ENCODE data around the gene DOCK3. TPM values are rescaled to one million over a fixed set of nuclear protein-coding genes. Genes with fewer than 3 reads are reported as not detected.

The DOCK3 gene
- total RNA-seq, 1 experiment from 2014 or later = 0.14 TPM

DNA sequence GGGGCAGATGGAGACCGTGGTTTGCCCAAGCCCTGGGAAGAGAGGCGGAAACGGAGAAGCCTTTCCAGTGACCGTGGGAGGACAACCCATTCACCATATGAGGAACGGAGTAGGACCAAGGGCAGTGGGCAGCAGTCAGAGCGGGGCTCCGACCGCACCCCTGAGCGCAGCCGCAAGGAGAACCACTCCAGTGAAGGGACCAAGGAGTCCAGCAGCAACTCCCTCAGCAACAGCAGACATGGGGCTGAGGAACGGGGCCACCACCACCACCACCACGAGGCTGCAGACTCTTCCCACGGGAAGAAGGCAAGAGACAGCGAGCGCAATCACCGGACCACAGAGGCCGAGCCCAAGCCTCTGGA, 718.4 kb downstream of the DOCK3 start:
- Mint-ChIP-seq H3K4me3 (ENCODE audit: unreplicated experiment) (peak overlapping the region; percentile 71), H3K27ac (ENCODE audit: low read depth, unreplicated experiment) (no peak overlapping the region), H3K4me1 (ENCODE audit: insufficient read depth, unreplicated experiment) (peaks cover 18% of the 10 kb centered on the region), H3K36me3 (ENCODE audit: insufficient read depth, unreplicated experiment) (peaks cover 67% of the 10 kb centered on the region), H3K27me3 (ENCODE audit: insufficient read depth, unreplicated experiment) (no peaks in the 10 kb centered on the region), H3K9me3 (ENCODE audit: unreplicated experiment) (no peaks in the 10 kb centered on the region)
- ChIA-PET POLR2A (interaction anchor here (0.8 to 1.6 kb wide), 3 partner anchors 35 to 824 kb away, joined by 3 read pairs; partner anchors contain the start of genes HEMK1 and RAD54L2), CTCF (interaction anchor here (0.6 to 2.7 kb wide), 6 partner anchors 10 to 777 kb away, joined by 3 to 9 read pairs (median 4); partner anchors contain the start of gene RRP9)
- TSS peak; percentile 22 for BruUV-seq (replicated peaks)
- intact Hi-C loops (cut with micrococcal nuclease) = loop anchor here (5.0 kb wide), 1 partner anchor 409 kb away; no protein-coding TSS in a partner anchor
- no peak for DNase-seq (ENCODE audit: unreplicated experiment)
- TF ChIP-seq, protein P1, sequence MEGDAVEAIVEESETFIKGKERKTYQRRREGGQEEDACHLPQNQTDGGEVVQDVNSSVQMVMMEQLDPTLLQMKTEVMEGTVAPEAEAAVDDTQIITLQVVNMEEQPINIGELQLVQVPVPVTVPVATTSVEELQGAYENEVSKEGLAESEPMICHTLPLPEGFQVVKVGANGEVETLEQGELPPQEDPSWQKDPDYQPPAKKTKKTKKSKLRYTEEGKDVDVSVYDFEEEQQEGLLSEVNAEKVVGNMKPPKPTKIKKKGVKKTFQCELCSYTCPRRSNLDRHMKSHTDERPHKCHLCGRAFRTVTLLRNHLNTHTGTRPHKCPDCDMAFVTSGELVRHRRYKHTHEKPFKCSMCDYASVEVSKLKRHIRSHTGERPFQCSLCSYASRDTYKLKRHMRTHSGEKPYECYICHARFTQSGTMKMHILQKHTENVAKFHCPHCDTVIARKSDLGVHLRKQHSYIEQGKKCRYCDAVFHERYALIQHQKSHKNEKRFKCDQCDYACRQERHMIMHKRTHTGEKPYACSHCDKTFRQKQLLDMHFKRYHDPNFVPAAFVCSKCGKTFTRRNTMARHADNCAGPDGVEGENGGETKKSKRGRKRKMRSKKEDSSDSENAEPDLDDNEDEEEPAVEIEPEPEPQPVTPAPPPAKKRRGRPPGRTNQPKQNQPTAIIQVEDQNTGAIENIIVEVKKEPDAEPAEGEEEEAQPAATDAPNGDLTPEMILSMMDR (IDR thresholded peaks at IDR 0.05; ENCODE audit: unreplicated experiment) = no peak

DNA sequence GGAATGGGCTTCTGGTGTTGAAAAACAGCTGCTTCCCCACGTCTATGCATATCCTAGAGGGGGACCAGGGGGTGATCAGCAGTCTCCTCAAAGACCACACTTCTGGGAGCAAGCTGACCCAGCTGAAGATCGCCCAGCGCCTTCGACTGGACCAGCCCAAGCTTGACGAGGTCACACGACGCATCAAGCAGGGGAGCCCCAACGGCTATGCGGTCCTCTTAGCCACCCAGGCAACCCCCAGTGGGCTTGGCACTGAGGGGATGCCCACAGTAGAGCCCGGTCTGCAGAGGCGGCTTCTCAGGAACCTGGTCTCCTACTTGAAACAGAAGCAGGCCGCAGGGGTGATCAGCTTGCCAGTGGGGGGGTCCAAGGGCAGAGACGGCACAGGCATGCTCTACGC, 718.8 kb downstream of the DOCK3 start:
- Mint-ChIP-seq H3K9me3 (ENCODE audit: unreplicated experiment) (no peaks in the 10 kb centered on the region), H3K36me3 (ENCODE audit: insufficient read depth, unreplicated experiment) (peaks cover 68% of the 10 kb centered on the region), H3K27ac (ENCODE audit: low read depth, unreplicated experiment) (no peak overlapping the region), H3K4me1 (ENCODE audit: insufficient read depth, unreplicated experiment) (peaks cover 18% of the 10 kb centered on the region), H3K4me3 (ENCODE audit: unreplicated experiment) (peak overlapping the region; percentile 71), H3K27me3 (ENCODE audit: insufficient read depth, unreplicated experiment) (no peaks in the 10 kb centered on the region)
- BruUV-seq (replicated peaks) = no TSS peak
- no peak for DNase-seq (ENCODE audit: unreplicated experiment)
- POLR2A ChIA-PET = interaction anchor here (0.6 kb wide), 1 partner anchor 1321 kb away, joined by 3 read pairs; no protein-coding TSS in a partner anchor
- intact Hi-C loops (cut with micrococcal nuclease) = loop anchor here (5.0 kb wide), 1 partner anchor 409 kb away; no protein-coding TSS in a partner anchor
- TF ChIP-seq, protein P1 (IDR thresholded peaks at IDR 0.05; ENCODE audit: unreplicated experiment) = no peak
- CTCF ChIA-PET = interaction anchor here (0.8 to 2.7 kb wide), 4 partner anchors 10 to 777 kb away, joined by 3 to 9 read pairs (median 6); no protein-coding TSS in a partner anchor

DNA sequence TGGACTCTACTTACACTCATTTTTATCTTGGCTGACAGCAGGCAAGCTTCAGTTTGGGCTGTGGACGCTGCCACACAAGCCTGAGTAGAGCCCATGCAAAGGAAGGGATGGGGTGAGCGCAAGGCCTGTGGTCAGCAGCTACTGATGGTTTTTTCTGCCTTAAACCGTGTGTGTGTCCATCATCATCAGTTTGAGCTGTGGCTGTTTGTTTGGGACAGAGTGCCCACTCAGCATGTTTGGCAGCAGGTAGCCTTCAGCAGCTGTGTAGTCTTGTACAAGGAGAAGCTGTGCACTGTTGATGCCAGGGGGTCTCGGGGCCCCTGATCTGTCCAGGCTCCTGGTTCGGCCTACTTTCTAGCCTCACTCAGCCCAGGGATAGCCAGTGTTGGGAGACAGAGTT, 719.8 kb downstream of the DOCK3 start:
- Mint-ChIP-seq H3K4me1 (ENCODE audit: insufficient read depth, unreplicated experiment) (peaks cover 12% of the 10 kb centered on the region), H3K4me3 (ENCODE audit: unreplicated experiment) (no peak overlapping the region), H3K9me3 (ENCODE audit: unreplicated experiment) (no peaks in the 10 kb centered on the region), H3K27me3 (ENCODE audit: insufficient read depth, unreplicated experiment) (no peaks in the 10 kb centered on the region), H3K27ac (ENCODE audit: low read depth, unreplicated experiment) (peak overlapping the region; percentile 75), H3K36me3 (ENCODE audit: insufficient read depth, unreplicated experiment) (peaks cover 60% of the 10 kb centered on the region)
- POLR2A ChIA-PET = no interaction called here
- TF ChIP-seq, protein P1 (IDR thresholded peaks at IDR 0.05; ENCODE audit: unreplicated experiment) = no peak
- no peak for DNase-seq (ENCODE audit: unreplicated experiment)
- CTCF ChIA-PET = no interaction called here
- intact Hi-C loops (cut with micrococcal nuclease) = loop anchor here (5.0 kb wide), 1 partner anchor 408 kb away; no protein-coding TSS in a partner anchor
- BruUV-seq (replicated peaks) = no TSS peak

DNA sequence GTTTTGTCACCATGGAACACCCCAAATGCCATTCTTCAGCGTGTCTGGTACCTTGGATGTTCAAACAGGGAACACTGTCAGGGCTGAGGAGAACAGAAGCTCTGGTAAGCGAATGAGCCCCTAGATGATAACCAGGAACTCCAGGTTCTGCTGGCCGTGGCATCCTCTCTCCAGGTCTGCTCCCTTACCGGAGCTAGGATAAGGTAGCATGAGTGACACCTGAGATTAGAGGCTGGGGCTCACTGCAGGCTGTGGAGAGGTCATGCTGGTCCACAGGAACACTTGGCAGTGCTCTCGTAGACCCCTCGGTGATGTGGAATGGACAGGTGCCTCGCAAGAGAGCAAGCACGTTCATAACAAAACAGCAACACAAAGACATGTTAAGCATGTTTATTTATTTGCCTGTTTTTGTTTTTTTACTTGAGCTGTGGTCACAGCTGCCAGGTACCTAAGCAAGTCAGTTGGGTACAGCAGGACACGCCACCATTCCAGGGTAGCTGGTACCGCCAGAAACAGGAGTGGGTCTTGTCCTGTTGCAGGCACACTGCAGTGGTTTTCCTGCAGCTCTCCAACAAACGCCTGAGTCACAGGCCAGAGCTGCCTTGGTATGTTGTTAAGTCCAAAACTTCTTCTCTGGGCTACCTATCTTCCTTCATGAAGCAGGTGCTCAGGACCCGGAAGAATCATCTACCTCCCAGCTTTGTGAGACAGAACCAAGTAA, 720.9 kb downstream of the DOCK3 start:
- peaks cover 12% of the 10 kb centered on the region for H3K4me1 Mint-ChIP-seq (ENCODE audit: insufficient read depth, unreplicated experiment)
- H3K27ac Mint-ChIP-seq (ENCODE audit: low read depth, unreplicated experiment) = no peak overlapping the region
- H3K4me3 Mint-ChIP-seq (ENCODE audit: unreplicated experiment) = no peak overlapping the region
- DNase-seq (ENCODE audit: unreplicated experiment) = no peak
- POLR2A ChIA-PET = interaction anchor here (1.6 kb wide), 1 partner anchor 10 kb away, joined by 5 read pairs; the partner anchor contains the start of gene MANF
- H3K27me3 Mint-ChIP-seq (ENCODE audit: insufficient read depth, unreplicated experiment) = no peaks in the 10 kb centered on the region
- TF ChIP-seq, protein P1 (IDR thresholded peaks at IDR 0.05; ENCODE audit: unreplicated experiment) = no peak
- H3K36me3 Mint-ChIP-seq (ENCODE audit: insufficient read depth, unreplicated experiment) = peaks cover 58% of the 10 kb centered on the region
- intact Hi-C loops (cut with micrococcal nuclease) = no loop called here
- no peaks in the 10 kb centered on the region for H3K9me3 Mint-ChIP-seq (ENCODE audit: unreplicated experiment)
- CTCF ChIA-PET = interaction anchor here (0.5 to 0.9 kb wide), 3 partner anchors 9 to 62 kb away, joined by 3 to 4 read pairs (median 4); no protein-coding TSS in a partner anchor
- no TSS peak for BruUV-seq (replicated peaks)
